ENCODE data around the gene NR4A3.
A peak's percentile ranks its signal among the peaks of the same experiment; 100 is the strongest.

Gene NR4A3

GRCh38 chr9:99885747-99886146, 64.1 kb downstream of the NR4A3 start:
- DNase-seq: no peak

- no peak for DNase-seq
Measured at GRCh38 chr9:99889120-99889519, 67.4 kb downstream of the NR4A3 start.

GRCh38 chr9:99894826-99895225, 73.1 kb downstream of the NR4A3 start:
- DNase-seq: no peak

- no peak for DNase-seq
Measured at GRCh38 chr9:99895510-99895909, 73.8 kb downstream of the NR4A3 start.

- DNase-seq: no peak
Measured at GRCh38 chr9:99896119-99896518, 74.4 kb downstream of the NR4A3 start.

- DNase-seq: no peak
Measured at GRCh38 chr9:99903393-99903792, 81.7 kb downstream of the NR4A3 start.

GRCh38 chr9:99905833-99906402, 84.2 kb downstream of the NR4A3 start:
- DNase-seq: no peak

GRCh38 chr9:99906403-99907207, 84.9 kb downstream of the NR4A3 start, which contains the start of gene STX17:
TSS of gene STX17 (plus strand) at chr9:99906654. CDS start at chr9:99915240, 8,586 bp downstream.
- peak; percentile 69 for DNase-seq

GRCh38 chr9:99907208-99907532, 85.5 kb downstream of the NR4A3 start:
- DNase-seq: peak; percentile 28

- no peak for DNase-seq
Measured at GRCh38 chr9:99911600-99911999, 89.9 kb downstream of the NR4A3 start.

Data from HCEC 1CT (cell line).